Hindlimb muscle (tissue), 1 donor: ENCODE data around the gene MYO3B. TPM values are rescaled to one million over a fixed set of nuclear protein-coding genes. Genes with fewer than 3 reads are reported as not detected.

Experiments
- DNase-seq: peaks from one replicate; pipeline ENCODE4 v3.0.0-alpha.2; 2013
- polyA plus RNA-seq: library from polyadenylated mRNA; unstranded; fragments of 120-200 nt; gene quantifications from one replicate; pipeline ENCODE4 v1.2.1, GENCODE V29; 2013; ENCODE audit not compliant: insufficient read length

The MYO3B gene
- polyA plus RNA-seq, 1 donor = 0.06 TPM

DNA sequence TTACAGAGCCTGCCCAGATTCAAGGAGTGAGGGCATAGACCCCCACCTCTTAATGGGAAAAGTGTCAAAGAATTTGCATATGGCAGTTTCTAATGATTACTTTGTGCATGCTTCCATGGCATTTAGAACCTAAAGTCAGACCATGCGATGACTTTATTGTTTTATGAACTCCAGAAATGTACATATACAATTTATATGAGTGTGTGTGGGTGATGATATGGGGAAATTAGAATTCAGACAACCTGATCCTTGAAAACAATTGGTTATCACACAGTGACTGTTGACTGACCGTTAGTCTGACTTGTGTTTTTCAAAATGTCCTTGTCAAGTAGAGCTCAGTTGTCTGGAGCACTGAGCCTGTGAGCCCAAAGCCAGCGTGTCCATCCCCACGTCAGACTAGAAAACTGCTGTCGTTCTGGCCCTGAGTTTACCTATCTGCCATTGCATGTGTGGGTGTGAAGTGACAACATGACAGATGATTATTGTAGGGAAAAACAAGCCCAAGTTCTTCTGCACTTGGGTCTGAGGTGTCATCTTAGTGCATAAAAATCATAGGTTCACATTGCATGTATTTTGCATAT is 128.4 kb downstream of the MYO3B start:
- no peak for DNase-seq

DNA sequence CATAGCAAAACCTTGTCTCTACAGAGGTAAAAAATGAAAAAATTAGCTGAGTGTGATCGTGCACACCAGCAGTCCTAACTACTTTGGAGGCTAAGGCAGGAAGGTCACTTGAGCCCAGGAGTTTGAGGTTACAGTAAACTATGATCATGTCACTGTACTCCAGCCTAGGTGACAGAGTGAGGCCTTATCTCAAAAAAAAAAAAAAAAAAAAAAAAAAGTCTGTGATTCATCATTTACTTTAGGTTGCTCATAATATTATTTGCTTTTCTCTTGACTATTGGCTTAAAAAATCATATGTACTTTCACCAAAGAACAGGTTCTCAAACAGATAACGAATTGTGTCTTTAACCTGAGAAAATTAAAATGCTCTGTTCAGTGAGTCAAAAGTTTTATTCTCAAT is 129.1 kb downstream of the MYO3B start:
- no peak for DNase-seq

DNA sequence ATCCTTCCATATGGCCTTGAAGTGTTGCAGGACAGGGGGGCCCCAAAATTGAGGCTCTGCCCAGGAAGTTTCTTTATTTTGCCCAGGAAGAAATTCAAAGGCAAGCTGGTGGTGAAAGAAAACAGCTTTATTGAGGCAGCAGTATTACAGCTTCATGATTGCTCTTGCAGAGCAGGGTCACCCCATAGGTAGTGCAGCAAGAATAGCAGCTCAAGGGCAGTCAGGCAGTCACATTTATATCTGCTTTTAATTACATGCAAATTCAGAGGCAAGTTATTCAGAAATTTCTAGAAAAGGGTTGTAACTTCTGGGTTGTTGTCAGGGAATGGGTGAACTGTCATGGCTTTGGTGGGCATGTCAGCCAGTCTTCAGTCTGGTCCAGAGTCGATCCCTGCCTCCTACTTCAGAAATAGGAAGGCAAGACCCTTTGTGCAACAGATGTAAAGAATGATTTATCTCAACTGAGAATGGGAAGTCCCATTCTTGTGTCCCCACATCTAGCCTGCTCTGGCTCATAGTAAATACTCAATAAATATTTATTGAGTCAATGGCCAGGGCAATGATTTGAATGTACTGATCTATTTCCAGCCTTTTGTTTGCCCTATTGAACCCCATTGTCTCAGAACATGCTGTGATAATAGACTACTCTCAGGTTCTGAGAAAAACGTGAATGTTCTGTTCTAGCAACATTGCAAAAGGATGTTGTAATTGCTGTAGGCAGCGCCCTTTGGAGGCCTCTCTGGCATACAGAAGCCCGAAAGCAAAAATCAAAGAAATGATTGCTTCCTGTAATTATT is 129.8 kb downstream of the MYO3B start:
- DNase-seq = no peak

DNA sequence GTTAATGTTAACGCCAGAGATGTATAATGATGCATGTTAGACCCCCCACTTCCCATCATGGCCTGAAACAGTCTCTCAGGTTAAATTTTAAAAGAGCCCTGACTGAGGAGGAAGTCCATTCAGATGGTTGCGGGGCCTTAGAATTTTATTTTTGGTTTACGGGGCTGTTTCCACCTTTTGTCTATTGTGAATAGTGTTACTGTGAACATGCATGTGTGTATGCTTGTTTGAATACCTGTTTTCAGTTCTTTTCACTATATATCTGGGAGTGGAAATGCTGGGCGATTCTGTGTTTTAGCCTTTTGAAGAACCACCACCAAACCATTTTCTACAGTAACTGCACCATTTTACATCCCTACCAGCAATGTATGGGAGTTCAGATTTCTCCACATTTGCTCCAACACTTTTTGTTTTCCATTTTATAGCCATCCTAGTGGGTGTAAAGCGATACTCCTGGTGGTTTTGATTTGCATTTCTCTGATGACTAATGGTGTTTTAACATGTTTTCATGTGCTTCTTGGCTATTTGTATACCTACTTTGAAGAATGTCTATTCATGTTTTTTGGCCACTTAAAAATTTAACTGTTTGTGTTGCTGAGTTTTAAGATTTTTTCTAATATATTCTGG is 133.0 kb downstream of the MYO3B start:
- no peak for DNase-seq

DNA sequence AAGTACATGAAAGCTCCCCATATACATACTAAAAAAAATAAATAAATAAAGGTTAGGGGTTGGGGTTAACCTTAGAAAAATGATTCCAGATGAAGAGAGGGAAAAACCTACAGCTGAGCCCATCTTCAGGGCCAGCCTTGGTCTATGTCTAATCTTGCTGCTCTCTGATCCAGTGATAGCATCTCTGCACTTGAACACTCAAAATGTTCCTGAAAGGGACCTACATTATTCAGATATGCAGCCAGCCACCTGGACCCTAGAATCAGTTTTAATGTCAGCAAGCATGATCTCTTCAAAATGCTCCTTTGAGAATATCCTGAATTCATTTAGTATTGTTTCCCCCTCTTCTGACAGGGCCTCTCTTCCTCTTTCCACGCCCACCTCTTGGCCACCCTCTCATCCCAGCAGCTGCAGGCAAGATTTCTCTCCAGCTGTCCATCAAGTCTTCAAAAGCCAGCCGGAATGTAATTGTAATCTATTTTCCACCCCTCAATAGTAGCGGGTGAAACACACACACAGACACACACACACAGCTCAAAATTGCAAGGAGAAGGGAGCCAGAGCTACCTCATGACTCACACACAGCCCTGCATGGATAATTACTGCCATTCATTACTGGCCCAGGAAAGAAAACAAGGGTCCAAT is 135.5 kb downstream of the MYO3B start:
- no peak for DNase-seq

DNA sequence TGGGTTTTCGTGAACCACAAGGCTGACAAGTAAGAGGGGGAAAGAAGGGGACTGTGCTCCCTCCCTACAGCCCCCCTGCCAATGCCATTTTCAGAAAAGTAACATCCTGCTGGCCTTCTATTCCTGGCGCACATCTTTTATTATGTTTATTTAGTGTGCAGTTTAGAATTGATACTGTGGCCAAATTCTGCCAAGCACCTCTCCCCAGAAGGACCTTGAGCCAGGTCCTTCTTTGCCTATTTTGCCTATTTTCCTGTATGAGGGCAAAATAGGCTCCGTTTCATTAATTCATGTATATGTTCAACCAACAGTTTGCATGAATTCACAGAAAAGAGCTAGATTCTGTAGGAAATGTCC is 136.0 kb downstream of the MYO3B start:
- DNase-seq = no peak

DNA sequence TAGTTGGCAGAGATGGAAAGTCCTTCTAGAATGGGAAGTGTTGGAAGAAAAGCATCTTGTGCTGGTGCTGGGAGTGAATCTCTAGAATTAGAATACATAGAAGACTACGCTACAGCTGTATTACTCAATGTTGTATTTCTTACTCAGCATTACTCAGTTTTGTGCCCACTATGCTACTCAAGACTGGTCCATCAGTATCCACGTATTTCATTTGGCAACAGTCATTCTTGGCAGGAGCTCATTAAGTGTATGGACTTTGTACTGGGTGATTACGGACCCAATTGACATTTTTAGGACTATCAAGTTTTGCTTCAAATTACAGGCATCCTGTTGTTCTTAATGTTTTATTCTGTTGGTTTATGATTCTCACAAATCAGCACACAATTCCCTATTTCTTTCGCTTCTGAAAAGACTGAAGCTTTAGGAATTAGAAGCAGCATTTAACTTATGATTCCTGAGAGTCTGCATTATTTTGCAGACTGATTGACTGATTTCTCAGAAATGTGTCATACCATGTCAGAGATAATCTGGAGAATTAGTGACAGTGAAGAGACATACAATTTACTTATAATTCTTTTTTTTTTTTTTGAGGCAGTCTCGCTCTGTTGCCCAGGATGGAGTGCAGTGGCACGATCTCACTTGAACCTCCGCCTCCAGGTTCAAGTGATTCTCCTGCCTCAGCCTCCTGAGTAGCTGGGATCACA is 136.9 kb downstream of the MYO3B start:
- DNase-seq = no peak

DNA sequence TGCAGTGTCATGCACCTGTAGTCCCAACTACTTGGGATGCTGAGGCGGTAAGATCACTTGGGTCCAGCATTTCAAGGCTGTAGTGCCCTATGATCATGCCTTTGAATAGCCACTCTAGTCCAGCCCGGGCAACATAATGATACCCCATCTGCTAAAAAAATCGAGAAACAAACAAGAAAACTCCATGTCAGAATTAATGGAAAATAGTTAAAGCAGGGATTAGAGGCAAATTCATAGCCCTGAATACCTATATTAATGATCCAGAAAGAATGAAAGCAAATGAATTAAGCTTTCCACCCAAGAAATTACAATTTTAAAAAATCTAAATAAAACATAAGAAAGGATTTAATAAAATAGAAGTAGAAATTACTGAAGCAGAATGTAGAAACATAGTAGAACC is 143.0 kb downstream of the MYO3B start:
- DNase-seq = no peak

DNA sequence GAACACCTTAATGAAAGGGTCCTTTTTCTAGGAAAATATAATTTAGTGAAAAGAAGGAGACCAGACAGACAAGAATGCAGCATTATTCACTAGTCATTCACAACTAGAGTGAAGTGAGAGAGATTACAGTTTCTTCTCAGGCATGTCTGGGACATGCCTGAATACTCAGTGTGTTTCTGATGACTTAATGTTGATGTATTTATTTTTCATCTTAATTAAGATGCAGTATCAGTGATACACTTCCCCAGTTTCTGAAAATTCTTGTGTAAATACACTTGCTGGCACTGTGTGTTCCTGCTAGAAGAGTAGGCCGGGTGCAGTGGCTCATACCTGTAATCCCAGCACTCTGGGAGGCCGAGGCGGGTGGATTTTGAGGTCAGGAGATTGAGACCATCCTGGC is 143.6 kb downstream of the MYO3B start:
- no peak for DNase-seq

DNA sequence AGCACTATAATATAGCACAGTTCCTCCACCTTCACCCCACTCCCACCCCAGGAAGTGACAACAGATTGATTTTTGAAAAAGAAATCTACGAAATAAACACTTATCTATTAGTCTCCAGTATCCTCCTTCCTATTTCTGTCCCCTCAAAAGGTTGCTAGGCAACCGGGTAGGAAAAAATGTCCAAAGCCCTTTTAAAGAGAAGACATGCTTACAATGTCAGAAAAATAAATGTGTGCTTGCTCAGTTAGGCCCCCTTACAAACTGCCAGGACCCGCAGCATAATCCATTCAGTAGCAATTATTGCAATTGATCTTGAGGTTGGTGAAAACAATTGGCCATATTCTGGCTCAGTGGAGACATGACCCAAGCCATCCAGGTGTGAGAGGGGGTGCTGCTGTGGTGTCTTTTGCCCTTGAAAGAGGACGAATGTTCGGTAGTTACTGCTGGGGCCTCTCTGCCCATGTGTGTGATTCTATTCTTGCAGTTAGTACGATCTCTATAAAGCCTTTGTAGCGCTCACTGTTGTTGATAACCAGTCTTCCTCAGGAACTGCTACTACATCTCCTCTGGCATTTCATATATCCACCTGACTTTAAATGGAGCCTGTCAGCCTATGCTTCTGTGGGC is 144.3 kb downstream of the MYO3B start:
- no peak for DNase-seq

DNA sequence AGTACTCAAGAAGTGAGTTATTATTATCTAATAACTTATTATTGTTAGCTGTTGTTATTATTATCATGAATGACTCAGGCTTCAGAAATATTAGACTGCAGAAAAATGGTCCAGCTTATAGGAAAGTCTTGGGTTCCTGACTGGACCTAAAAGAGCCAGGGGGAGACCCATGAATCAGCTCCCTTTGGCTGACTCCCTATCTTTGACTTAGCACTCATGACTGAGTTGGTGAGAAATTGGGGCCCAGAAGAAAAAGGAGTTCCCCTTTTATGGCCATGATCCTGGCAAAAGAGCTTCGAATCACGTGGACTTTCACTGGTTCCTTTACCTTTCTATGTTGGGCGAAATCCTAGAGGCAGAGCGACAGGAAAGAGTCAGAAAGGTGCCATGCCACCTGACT is 145.8 kb downstream of the MYO3B start:
- no peak for DNase-seq

DNA sequence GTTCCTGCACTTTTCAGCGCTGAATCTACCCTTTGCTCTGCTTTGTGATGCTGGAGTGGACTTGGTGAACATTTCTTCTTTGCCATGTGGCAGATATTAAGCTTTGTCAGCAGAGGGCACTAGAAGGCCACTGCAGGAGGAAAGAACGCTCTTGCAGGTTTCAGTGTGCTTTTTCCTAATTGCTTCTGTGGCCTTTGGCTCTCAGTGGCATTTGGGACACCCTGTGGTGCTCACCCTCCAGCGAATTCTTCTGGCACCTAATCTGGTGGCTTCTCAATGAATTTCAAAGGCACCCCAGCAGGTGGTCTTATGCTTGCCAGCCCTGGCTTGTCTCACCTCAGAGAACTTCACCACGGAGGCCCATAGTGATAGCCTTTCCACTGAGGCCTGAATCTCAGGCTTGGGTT is 146.7 kb downstream of the MYO3B start:
- DNase-seq = peak; percentile 18

DNA sequence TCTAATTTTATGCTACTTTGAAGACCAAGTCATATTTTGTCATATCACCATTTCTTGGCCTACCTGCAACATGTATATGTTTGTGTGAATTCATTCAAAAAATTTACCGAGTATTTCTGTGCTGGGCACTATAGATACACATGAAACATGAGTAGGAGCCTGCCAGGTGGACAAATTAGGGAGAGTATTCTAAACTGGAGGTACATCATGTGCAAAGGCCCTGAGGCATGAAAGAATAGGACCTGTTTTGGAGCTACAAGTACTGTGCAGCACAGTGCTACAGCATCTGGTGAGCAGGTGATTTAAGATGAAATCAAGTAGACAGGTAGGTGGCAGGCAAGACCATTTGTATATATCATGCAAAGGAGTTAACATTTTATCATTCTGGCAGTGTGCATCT is 152.9 kb downstream of the MYO3B start:
- no peak for DNase-seq

DNA sequence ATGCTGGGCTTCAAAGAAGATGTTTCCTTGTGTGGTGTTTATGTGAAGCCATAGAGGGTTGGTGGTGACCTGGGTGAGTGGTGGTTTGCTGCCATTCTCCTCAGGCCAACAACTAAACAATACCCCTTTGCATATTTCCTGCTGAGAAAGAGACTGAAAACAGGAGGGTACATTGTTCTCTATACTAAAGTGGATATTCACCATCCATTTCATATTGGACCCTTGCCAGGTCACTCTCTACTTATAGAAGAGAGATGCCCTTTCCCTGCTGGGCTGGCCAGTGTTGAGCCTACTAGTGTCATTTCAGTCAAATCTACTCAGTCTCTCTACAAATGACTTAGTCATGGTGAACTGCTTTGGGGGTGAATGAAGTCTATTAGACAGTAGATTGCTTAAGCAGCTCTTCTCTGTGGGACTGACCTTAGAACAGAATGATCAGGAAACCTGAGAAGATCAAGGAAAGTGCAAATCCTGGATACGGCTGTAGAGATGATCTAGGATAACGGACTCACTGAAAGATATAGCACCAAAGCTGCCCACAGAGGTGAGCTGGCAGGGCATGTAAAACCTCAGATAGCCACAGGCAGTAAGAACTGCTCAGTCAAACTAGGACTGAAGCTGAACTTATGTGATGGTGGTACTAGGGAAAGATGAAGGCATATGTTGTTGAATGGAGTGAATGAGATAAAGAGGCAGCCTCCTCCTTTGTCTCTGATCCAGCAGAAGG is 154.9 kb downstream of the MYO3B start:
- no peak for DNase-seq

DNA sequence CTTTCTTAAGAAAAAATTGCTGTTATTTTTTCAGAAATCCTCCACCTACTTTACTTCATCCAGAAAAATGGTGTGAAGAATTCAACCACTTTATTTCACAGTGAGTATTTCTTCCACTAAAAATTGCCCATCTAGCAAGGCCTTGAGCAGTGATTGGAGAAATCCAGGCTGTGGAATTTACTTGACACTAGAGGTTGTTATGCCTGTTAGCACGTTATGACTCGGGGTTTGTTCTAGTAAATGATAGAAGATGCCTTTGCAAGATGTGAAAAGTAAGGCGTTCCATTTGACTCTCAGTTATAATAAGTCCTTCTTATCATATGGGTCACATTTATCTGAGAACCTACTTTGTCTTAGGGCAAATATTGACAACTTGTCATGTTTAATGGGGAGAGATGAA is 157.4 kb downstream of the MYO3B start:
- DNase-seq = no peak

DNA sequence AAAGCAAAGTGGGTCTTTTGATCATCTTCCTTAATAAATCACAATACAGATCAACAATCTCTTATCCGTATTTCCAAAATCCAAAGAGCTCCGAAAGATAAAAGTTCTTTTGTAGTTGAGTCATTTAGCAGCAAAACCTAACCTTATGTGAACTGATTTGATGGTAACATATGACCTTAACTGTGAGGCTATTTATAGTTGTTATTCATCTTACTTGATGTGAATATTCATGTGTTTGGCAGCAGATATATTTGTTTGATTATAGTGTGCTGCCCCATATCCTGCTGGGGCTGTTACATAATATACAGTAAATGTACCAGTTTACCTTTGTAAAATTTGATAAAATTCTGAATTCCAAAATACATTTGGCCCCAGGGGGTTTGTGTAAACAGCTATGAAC is 158.5 kb downstream of the MYO3B start:
- no peak for DNase-seq

DNA sequence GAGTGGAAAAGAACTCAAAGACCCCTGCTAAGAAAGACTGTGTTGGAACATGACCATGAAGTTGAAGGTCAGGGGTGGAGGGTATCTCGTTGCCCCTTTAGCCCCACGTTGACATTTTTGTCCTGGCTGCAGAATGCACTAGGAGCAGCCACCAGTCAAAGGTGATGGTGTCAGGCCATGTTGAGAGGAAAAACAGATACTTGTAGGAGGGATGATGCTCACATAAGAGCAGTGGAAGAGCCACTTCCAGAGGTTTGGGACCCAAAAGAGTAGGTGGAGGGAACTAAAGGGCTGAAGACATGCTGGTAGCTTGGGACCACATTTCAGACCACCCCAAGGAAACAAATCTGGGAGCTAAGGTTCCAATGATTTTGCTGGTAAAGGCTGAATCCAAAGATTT is 159.0 kb downstream of the MYO3B start:
- no peak for DNase-seq

DNA sequence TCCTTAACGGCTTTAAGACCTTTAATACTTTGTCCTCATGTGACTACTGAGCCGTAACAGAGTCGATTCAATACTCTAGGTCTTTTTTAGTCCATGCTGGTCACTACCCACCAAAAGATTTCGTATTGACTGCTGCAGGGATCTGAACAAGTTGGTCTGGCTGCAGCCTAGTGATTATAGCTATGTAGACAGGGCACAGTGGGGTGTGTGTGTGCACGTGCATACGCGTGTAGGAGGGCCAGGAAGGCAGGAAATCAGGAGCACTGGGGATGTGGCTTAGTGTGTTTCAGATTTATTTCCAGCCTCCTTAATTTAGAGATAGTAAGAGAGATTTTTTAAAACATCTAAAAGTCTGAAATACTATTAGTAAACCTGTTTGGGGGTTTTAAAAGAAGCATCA is 161.4 kb downstream of the MYO3B start:
- DNase-seq = no peak

DNA sequence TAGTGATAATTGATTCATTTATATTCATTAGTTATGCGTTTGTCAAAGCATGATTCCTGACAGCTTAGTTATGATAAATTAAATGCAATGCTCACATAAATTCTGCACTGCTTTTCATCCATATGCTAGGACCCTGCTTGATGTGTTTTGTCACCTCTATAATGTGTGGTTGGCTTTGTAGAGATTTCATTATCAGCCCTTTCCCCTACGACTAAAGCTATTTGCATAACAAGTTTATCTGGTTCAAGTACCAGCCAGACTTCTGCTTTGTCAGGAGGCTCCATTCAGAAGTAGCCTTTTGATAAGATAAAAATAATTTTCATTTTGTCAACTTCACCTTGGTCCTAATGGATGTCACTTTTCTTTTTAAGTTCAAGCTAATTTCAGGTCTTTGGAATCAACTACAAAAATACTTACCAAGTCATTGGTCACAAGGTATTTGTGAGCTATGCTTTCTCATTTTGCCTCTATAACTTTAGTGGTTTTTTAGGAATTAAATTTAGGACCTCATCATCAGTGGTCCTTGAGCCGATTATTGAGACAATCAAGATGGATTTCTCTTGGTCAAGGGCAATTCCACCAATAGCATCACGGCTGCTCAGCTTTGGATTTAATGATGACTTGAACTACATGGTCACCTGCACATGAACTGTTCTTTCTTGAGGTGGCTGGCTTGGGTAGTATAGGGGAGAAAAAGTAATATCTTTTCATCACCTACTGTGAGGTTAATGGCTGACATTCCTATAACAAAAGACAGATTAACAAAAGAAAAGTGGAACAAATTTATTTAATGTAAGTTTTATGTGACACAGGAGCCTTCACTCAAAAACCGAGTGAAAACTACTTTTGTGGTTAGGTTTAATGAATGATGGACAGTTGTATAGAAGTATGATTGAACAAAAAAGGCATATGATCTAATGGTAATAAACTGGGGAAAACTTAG is 162.1 kb downstream of the MYO3B start:
- no peak for DNase-seq

DNA sequence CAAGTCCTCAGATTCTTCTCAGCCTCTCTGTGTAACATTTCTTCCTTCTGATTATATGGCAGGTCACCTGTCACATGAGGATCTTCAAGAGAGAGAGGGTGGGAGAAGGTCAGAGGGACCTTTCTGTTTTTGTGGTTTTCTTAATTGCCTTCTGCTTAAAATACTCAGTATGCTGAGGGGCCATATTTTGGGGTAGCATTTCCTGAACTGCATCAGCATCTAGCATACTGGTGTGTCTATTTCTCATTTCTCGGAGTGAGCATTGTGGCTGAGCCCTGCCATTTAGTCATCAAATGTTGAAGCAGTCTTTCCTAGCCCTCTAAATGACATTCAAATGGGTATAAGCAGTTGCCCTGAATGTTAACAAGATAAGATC is 162.7 kb downstream of the MYO3B start:
- no peak for DNase-seq
